ENCODE data around the gene TRABD2B.

DNA sequence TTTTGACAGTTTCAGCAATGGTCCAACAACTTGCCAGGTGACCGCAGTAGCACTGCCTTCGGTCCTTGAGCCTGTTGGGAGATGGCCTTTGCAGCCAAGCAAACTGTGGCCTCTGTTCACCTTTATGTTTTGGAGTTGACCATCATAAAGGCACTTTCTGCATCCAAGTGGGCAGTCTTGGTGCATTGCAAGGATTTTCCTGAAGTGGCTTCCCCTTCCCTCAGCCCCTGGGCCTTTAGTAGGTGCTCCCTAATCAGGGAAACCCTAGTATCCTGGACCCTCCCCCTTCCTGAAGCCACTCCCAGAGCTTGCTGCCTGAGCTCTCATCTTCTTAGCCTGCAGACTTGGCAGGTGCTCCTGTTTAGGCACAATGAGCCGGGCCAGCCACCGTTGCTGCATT is 140.2 kb downstream of the TRABD2B start:
- TF ChIP-seq POLR2AphosphoS5 (IDR thresholded peaks at IDR 0.05) = no peak
- no peak for TF ChIP-seq POLR2A (IDR thresholded peaks at IDR 0.05)
- TF ChIP-seq, protein P1, sequence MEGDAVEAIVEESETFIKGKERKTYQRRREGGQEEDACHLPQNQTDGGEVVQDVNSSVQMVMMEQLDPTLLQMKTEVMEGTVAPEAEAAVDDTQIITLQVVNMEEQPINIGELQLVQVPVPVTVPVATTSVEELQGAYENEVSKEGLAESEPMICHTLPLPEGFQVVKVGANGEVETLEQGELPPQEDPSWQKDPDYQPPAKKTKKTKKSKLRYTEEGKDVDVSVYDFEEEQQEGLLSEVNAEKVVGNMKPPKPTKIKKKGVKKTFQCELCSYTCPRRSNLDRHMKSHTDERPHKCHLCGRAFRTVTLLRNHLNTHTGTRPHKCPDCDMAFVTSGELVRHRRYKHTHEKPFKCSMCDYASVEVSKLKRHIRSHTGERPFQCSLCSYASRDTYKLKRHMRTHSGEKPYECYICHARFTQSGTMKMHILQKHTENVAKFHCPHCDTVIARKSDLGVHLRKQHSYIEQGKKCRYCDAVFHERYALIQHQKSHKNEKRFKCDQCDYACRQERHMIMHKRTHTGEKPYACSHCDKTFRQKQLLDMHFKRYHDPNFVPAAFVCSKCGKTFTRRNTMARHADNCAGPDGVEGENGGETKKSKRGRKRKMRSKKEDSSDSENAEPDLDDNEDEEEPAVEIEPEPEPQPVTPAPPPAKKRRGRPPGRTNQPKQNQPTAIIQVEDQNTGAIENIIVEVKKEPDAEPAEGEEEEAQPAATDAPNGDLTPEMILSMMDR (IDR thresholded peaks at IDR 0.05) = no peak
- no peak for TF ChIP-seq EP300 (IDR thresholded peaks at IDR 0.05)

Data from upper lobe of left lung (tissue), 4 donors.